Panc1 (cell line): ENCODE results near the gene CIDEA. TPM values are rescaled to one million over a fixed set of nuclear protein-coding genes. Genes with fewer than 3 reads are reported as not detected.

Experiments used
- ATAC-seq: fragments of 200-7000 bp; cut with Tn5 transposase; 2 replicates; pipeline ENCODE4 v1.9.1; 2020; ENCODE audit warnings: mild to moderate bottlenecking, moderate library complexity
- BruUV-seq: library from RNA; stranded (reverse); fragments of 400-500 nt; replicated peaks from 2 replicates; lab custom pipeline; 2021; lab: Mats Ljungman, UMichigan
- CTCF ChIA-PET: fragments of 300-600 bp; sonication (Branson Sonifier 250); formaldehyde crosslinking; loops from one replicate; lab custom pipeline; 2022; ENCODE audit warnings: antibody characterized with exemption; lab: Charles Lee
- POLR2A ChIA-PET: fragments of 300-600 bp; sonication (Branson Sonifier 250); formaldehyde crosslinking; loops from one replicate; lab custom pipeline; 2022; ENCODE audit warnings: antibody characterized with exemption; lab: Charles Lee
- DNase-seq: peaks from one replicate; pipeline ENCODE4 v3.0.0-alpha.2; 2010; ENCODE audit warnings: low read depth, low spot score
- H3K27ac ChIP-seq: 2 replicates; pipeline ENCODE4 v1.5.1; 2011; ENCODE audit warnings: mild to moderate bottlenecking, low read length, inconsistent platforms
- H3K27me3 ChIP-seq: fragments of 200-500 bp; sonication (Bioruptor generic); 2 replicates; pipeline ENCODE4 v1.6.0; 2014; ENCODE audit warnings: low read length, inconsistent platforms; ENCODE audit not compliant: control insufficient read depth, insufficient read depth
- H3K36me3 ChIP-seq: fragments of 200-500 bp; sonication (Bioruptor generic); 2 replicates; pipeline ENCODE4 v1.5.1; 2014; ENCODE audit warnings: inconsistent platforms, mild to moderate bottlenecking, low read length, moderate library complexity; ENCODE audit not compliant: control insufficient read depth, insufficient read depth
- H3K4me1 ChIP-seq: 2 replicates; pipeline ENCODE4 v1.5.1; 2011; ENCODE audit warnings: inconsistent platforms, mild to moderate bottlenecking, low read length, moderate library complexity; ENCODE audit not compliant: control insufficient read depth, insufficient read depth
- H3K4me3 ChIP-seq, 2 experiments: 2 replicates each; pipeline ENCODE4 v1.5.1; 2011 to 2012; ENCODE audit warnings: low read depth in 2 of 2, low read length in 2 of 2, mild to moderate bottlenecking in 2 of 2, inconsistent platforms in 1 of 2, moderate library complexity in 1 of 2
- H3K9me3 ChIP-seq: fragments of 200-500 bp; sonication (Bioruptor generic); 2 replicates; pipeline ENCODE4 v1.5.1; 2014; ENCODE audit warnings: low read depth, mild to moderate bottlenecking, inconsistent platforms, low read length, moderate library complexity; ENCODE audit not compliant: control insufficient read depth, insufficient read depth
- CTCF ChIP-seq: fragments of 450-650 bp; IDR thresholded peaks from 2 replicates; pipeline ENCODE4 v1.5.1; 2017; ENCODE audit warnings: mild to moderate bottlenecking
- POLR2AphosphoS5 ChIP-seq: IDR thresholded peaks from 2 replicates; pipeline ENCODE4 v1.6.1; 2012; ENCODE audit warnings: mild to moderate bottlenecking, low read depth, low read length, moderate library complexity
- REST ChIP-seq, 2 experiments: IDR thresholded peaks; 2 replicates each; pipeline ENCODE4 v1.6.1; 2011 to 2012; ENCODE audit warnings: low read depth in 2 of 2, control low read depth in 1 of 2, low read length in 1 of 2, mild to moderate bottlenecking in 1 of 2, moderate library complexity in 1 of 2; ENCODE audit not compliant: insufficient read depth in 1 of 2
- SIN3A ChIP-seq: IDR thresholded peaks from 2 replicates; pipeline ENCODE4 v1.6.1; 2012; ENCODE audit warnings: low read depth, mild to moderate bottlenecking, low read length, moderate library complexity, borderline replicate concordance; ENCODE audit not compliant: insufficient read depth
- TCF7L2 ChIP-seq: IDR thresholded peaks from 2 replicates; pipeline ENCODE4 v1.6.1; 2011; ENCODE audit warnings: mild to moderate bottlenecking, low read depth, low read length, inconsistent platforms
- in situ Hi-C: cut with HindIII; loops from 2 replicates; pipeline ENCODE4 v1.10.0; 2016; ENCODE audit warnings: low sequenced_read_pairs, low pct_unique_long_range_greater_than_20kb
- intact Hi-C: fragments of 100-400 bp; cut with micrococcal nuclease; formaldehyde crosslinking; loops from one replicate; pipeline ENCODE4 v1.10.0; 2022; ENCODE audit not compliant: unreplicated experiment
- total RNA-seq: library from RNA; stranded (reverse); gene quantifications from one replicate; pipeline ENCODE4 v1.2.1, GENCODE V29; 2021; ENCODE audit not compliant: unreplicated experiment

Gene CIDEA
- total RNA-seq, 1 experiment from 2014 or later: not detected

GRCh38 chr18:12302391-12303147 lies 48.4 kb downstream of the CIDEA start:
- Histone ChIP-seq H3K27me3 (no peaks in the 10 kb centered on the region), H3K36me3 (no peaks in the 10 kb centered on the region), H3K4me1 (peaks cover 14% of the 10 kb centered on the region), H3K9me3 (no peaks in the 10 kb centered on the region), H3K4me3 (no peak overlapping the region), H3K27ac (no peak overlapping the region)
- ATAC-seq (no peak), DNase-seq (no peak)
- in situ Hi-C loops: no loop called here
- TF ChIP-seq CTCF (no peak), REST (IDR thresholded peaks at IDR 0.05; ENCODE audit: insufficient read depth in 1 of 2, low read depth in 2 of 2, low read length in 1 of 2) (no peak), SIN3A (no peak), POLR2AphosphoS5 (no peak), TCF7L2 (no peak)
- intact Hi-C loops: no loop called here
- ChIA-PET POLR2A (no interaction called here), CTCF (no interaction called here)
- no TSS peak for BruUV-seq

GRCh38 chr18:12304351-12305210 lies 50.4 kb downstream of the CIDEA start:
- Histone ChIP-seq H3K9me3 (no peaks in the 10 kb centered on the region), H3K36me3 (no peaks in the 10 kb centered on the region; the same call in 1 of the 2 replicates), H3K27me3 (no peaks in the 10 kb centered on the region), H3K27ac (no peak overlapping the region), H3K4me1 (peaks cover 16% of the 10 kb centered on the region), H3K4me3 (no peak overlapping the region)
- in situ Hi-C loops (no loop called here), intact Hi-C loops (no loop called here)
- POLR2A ChIA-PET: no interaction called here
- ATAC-seq (no peak), DNase-seq (no peak)
- no peak for TF ChIP-seq CTCF
- TF ChIP-seq SIN3A: no peak
- CTCF ChIA-PET: no interaction called here
- BruUV-seq: no TSS peak
